Peyer's patch (tissue), 4 donors: ENCODE data around the gene SMS. TPM values are rescaled to one million over a fixed set of nuclear protein-coding genes. Genes with fewer than 3 reads are reported as not detected.

Source experiments
- DNase-seq, 3 donors: peaks; one replicate each; pipeline ENCODE4 v3.0.0-alpha.2; 2017 to 2019
- H3K27ac ChIP-seq, 4 donors: fragments of 200-600 bp; sonication (generic); one replicate each; pipeline ENCODE4 v1.5.1; 2016 to 2019
- H3K27me3 ChIP-seq, 2 donors: fragments of 200-600 bp; sonication (generic); one replicate each; pipeline ENCODE4 v1.5.1; 2019
- H3K36me3 ChIP-seq, 3 donors: fragments of 200-600 bp; sonication (generic); one replicate each; pipeline ENCODE4 v1.5.1; 2016 to 2019
- H3K4me1 ChIP-seq, 4 donors: fragments of 200-600 bp; sonication (generic); one replicate each; pipeline ENCODE4 v1.5.1; 2016 to 2019
- H3K4me3 ChIP-seq, 4 donors: fragments of 200-600 bp; sonication (generic); 1 replicate in 3 of 4; 2 replicates in 1 of 4; pipeline ENCODE4 v1.5.1; 2016 to 2019; ENCODE audit warnings: mild to moderate bottlenecking in 1 of 4
- H3K9me3 ChIP-seq, 4 donors: fragments of 200-600 bp; sonication (generic); one replicate each; pipeline ENCODE4 v1.5.1; 2016 to 2019; ENCODE audit warnings: mild to moderate bottlenecking in 1 of 4
- POLR2A ChIP-seq, 2 donors: fragments of 450-650 bp; IDR thresholded peaks; one replicate each; pipeline ENCODE4 v1.5.1; 2017; ENCODE audit warnings: antibody characterized with exemption in 2 of 2, mild to moderate bottlenecking in 2 of 2, moderate library complexity in 2 of 2
- total RNA-seq, 4 donors: library from RNA; depleted of rRNA; stranded (reverse); fragments of >200 nt; gene quantifications; one replicate each; pipeline ENCODE4 v1.1.0, GENCODE V29; 2016
- TF ChIP-seq, protein P1 (sequence below), 6 experiments: fragments of 450-650 bp in 4 of 6; fragments of 200-600 bp in 2 of 6; sonication (generic) in 1 of 6; IDR thresholded peaks; one replicate each; pipeline ENCODE4 v1.5.1; 2017 to 2019; ENCODE audit warnings: antibody characterized with exemption in 6 of 6, mild to moderate bottlenecking in 3 of 6, moderate library complexity in 1 of 6

The SMS gene
- total RNA-seq, 4 donors from 2014 or later = 28.2 to 38.0 (median 30.1) TPM

DNA sequence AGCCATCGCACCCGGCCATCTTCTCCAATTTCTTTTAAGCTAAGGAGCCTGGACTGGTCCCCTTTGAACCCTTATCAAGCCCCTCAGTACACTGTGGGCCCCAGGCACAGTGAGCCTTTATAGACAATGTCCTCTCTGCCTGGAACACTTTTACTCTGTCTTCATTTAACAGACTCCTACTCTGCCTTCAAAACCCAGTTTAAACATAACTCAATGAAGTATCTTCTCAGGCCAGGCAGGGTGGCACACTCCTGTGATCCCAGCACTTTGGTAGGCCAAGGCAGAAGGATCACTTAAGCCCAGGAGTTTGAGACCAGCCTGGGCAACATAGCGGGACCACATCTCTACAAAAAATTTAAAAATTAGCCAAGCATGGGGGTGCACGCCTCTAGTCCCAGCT, 27.5 kb upstream of the SMS start:
- no peak for DNase-seq
- no peak overlapping the region for H3K4me3 ChIP-seq
- H3K27me3 ChIP-seq = no peaks in the 10 kb centered on the region
- H3K36me3 ChIP-seq = no peaks in the 10 kb centered on the region
- H3K27ac ChIP-seq = no peak overlapping the region
- TF ChIP-seq POLR2A (IDR thresholded peaks at IDR 0.05) = no peak
- TF ChIP-seq, protein P1, sequence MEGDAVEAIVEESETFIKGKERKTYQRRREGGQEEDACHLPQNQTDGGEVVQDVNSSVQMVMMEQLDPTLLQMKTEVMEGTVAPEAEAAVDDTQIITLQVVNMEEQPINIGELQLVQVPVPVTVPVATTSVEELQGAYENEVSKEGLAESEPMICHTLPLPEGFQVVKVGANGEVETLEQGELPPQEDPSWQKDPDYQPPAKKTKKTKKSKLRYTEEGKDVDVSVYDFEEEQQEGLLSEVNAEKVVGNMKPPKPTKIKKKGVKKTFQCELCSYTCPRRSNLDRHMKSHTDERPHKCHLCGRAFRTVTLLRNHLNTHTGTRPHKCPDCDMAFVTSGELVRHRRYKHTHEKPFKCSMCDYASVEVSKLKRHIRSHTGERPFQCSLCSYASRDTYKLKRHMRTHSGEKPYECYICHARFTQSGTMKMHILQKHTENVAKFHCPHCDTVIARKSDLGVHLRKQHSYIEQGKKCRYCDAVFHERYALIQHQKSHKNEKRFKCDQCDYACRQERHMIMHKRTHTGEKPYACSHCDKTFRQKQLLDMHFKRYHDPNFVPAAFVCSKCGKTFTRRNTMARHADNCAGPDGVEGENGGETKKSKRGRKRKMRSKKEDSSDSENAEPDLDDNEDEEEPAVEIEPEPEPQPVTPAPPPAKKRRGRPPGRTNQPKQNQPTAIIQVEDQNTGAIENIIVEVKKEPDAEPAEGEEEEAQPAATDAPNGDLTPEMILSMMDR (IDR thresholded peaks at IDR 0.05) = no peak
- H3K9me3 ChIP-seq = no peaks in the 10 kb centered on the region
- H3K4me1 ChIP-seq = no peaks in the 10 kb centered on the region

DNA sequence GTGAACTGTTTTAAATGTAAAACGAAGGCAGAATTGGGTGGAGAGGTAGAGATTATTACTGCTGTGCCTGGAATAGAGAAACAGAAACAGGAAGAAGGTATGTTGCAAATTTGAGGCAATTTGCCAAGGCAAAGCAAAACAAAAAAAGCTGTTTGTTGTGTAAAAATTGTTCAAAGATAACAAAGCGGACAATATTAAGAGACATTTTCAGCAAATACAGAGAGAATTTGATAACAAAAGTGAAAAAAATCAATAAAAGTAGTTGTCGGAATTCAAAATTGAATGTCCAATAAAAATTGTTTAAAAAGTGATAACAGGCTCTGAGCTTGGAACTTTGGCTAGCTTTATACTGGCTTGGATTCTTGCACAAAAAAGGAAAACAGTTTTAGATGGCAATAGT, 14.4 kb upstream of the SMS start:
- Histone ChIP-seq H3K4me1 (no peaks in the 10 kb centered on the region), H3K27ac (no peak overlapping the region), H3K27me3 (no peaks in the 10 kb centered on the region), H3K4me3 (no peak overlapping the region), H3K9me3 (no peaks in the 10 kb centered on the region), H3K36me3 (no peaks in the 10 kb centered on the region)
- DNase-seq = no peak
- TF ChIP-seq, protein P1 (IDR thresholded peaks at IDR 0.05) = no peak
- no peak for TF ChIP-seq POLR2A (IDR thresholded peaks at IDR 0.05)

DNA sequence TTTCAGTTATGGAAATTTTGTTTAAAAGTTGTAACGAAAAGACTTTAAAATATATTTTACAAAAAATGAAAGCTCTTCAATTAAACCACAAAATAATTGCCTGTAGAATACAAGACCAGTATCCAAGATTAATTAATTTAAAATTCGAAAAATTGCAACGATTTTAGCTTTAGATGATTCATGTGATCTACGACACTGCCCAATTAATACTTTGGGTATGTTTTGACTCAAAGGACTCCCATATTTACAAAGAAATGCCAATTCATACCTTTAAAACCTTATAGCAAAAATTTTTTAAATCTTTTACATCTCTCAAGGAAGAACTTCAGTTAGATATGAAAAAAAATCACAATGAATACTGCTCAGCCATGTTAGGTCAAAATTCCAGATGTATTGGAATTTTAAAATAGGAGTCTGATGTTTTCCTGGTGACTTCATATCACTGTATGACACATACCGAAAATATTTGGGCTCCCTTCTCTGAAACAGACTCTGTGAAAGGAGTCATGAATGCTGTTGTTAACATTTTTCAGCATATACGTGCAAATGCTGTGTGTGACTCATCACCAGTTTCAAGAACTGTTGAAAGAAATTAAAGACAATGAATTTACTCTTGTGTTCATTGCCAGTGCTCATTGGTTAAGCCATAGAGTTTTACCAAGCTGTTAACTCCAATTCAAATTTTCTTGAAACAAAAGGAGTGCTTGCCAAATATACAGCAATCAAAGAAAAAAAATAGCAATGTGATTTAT, 13.8 kb upstream of the SMS start:
- H3K36me3 ChIP-seq = no peaks in the 10 kb centered on the region
- TF ChIP-seq, protein P1 (IDR thresholded peaks at IDR 0.05) = no peak
- no peak for TF ChIP-seq POLR2A (IDR thresholded peaks at IDR 0.05)
- no peaks in the 10 kb centered on the region for H3K27me3 ChIP-seq
- no peak overlapping the region for H3K27ac ChIP-seq
- no peaks in the 10 kb centered on the region for H3K4me1 ChIP-seq
- H3K4me3 ChIP-seq = no peak overlapping the region
- H3K9me3 ChIP-seq = no peaks in the 10 kb centered on the region
- no peak for DNase-seq

DNA sequence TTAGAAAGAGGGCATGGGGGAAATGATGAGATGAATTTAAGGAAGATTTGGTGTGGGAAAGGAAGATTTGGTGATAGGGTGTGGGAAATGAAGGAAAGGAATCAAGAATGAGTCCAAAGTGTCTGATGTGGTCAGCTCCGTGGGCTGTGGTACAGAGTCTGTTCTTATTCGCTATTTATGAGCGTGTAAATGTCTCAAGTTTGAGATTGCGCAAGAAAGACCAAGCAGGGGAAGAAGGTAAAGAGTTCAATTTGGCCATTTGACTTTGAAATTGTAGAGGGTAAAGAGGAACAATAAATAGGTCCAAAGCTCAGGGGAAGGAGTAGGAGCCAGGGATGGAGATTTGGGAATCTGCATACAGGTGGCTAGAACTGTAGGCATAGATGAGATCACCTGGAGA, 11.3 kb upstream of the SMS start:
- TF ChIP-seq, protein P1 (IDR thresholded peaks at IDR 0.05) = no peak
- TF ChIP-seq POLR2A (IDR thresholded peaks at IDR 0.05) = no peak
- no peak for DNase-seq
- Histone ChIP-seq H3K27ac (no peak overlapping the region), H3K4me3 (no peak overlapping the region), H3K27me3 (no peaks in the 10 kb centered on the region), H3K4me1 (no peaks in the 10 kb centered on the region), H3K9me3 (no peaks in the 10 kb centered on the region), H3K36me3 (no peaks in the 10 kb centered on the region)

DNA sequence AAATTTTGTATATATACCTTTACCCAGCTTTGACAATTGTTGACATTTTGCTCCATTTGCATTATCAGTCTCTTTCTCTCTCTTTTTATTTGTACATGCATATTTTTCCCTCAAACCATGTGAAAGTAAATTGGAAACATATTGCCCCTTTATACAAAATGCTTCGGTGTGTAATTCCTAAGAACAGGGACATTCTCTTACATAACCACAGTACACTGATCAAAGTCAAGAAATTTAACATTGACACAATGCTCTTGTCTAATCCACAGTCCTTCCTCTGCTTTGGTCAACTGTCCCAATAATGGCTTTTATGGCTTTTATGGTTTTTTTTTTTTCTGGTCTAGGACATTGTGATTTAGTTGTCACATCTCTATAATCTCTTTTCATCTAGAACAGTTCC, 9.5 kb upstream of the SMS start:
- no peaks in the 10 kb centered on the region for H3K9me3 ChIP-seq
- no peak overlapping the region for H3K27ac ChIP-seq
- no peak for TF ChIP-seq POLR2A (IDR thresholded peaks at IDR 0.05)
- TF ChIP-seq, protein P1 (IDR thresholded peaks at IDR 0.05) = no peak
- no peak for DNase-seq
- H3K4me3 ChIP-seq = no peak overlapping the region
- H3K27me3 ChIP-seq = no peaks in the 10 kb centered on the region
- H3K36me3 ChIP-seq = no peaks in the 10 kb centered on the region
- H3K4me1 ChIP-seq = no peaks in the 10 kb centered on the region
